AG04449 (cell line): ENCODE results near the gene CYFIP1.

Source experiments
- CTCF ChIA-PET: fragments of 350-600 bp; formaldehyde crosslinking; extraction: SDS; loops from one replicate; lab custom pipeline; 2021; ENCODE audit warnings: antibody characterized with exemption; lab: Yijun Ruan, JAX
- POLR2A ChIA-PET: fragments of 400-600, 350-600 bp; formaldehyde crosslinking; extraction: SDS; loops from one replicate; lab custom pipeline; 2020; ENCODE audit warnings: antibody characterized with exemption, inconsistent platforms; lab: Yijun Ruan, JAX
- DNase-seq: peaks from one replicate; pipeline ENCODE4 v3.0.0-alpha.2; 2010; ENCODE audit warnings: low read depth, low spot score
- H3K4me3 ChIP-seq: 2 replicates; pipeline ENCODE4 v1.5.1; 2011; ENCODE audit warnings: low read depth, mild to moderate bottlenecking, control low read depth, low read length
- CTCF ChIP-seq: IDR thresholded peaks from one replicate; pipeline ENCODE4 v1.5.1; 2011; ENCODE audit warnings: mild to moderate bottlenecking, moderate library complexity, low read length, control low read depth, inconsistent platforms; ENCODE audit not compliant: insufficient read depth; ENCODE audit errors: missing control alignments

CYFIP1 gene

DNA sequence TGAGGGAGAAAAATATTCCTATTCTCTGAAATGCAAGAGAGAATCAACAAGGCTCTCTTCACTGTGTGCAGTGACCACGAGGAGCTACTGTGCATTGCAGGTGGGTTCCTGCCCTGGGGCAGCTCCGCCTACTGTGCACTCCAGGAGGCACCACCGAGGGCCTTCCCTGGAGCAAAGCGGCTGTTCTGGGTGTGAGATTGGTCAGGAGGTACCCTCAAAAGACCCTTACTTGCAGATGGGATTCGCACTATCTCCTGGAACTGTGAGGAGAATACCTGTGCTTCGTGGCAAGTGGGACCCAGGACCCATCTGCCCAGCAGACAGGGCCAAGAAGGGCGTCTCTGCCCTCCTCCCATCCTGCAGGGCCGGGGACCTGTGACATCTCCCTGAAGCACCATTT is 68.9 kb downstream of the CYFIP1 start:
- DNase-seq, result no peak
- POLR2A ChIA-PET, result no interaction called here
- CTCF ChIA-PET, result no interaction called here
- H3K4me3 ChIP-seq, result no peak overlapping the region
- no peak for TF ChIP-seq CTCF

- H3K4me3 ChIP-seq, result no peak overlapping the region
- POLR2A ChIA-PET, result no interaction called here
- no peak for TF ChIP-seq CTCF
- DNase-seq, result no peak
- CTCF ChIA-PET, result no interaction called here
Measured at GRCh38 chr15:22908830-22909229, 71.3 kb downstream of the CYFIP1 start.

DNA sequence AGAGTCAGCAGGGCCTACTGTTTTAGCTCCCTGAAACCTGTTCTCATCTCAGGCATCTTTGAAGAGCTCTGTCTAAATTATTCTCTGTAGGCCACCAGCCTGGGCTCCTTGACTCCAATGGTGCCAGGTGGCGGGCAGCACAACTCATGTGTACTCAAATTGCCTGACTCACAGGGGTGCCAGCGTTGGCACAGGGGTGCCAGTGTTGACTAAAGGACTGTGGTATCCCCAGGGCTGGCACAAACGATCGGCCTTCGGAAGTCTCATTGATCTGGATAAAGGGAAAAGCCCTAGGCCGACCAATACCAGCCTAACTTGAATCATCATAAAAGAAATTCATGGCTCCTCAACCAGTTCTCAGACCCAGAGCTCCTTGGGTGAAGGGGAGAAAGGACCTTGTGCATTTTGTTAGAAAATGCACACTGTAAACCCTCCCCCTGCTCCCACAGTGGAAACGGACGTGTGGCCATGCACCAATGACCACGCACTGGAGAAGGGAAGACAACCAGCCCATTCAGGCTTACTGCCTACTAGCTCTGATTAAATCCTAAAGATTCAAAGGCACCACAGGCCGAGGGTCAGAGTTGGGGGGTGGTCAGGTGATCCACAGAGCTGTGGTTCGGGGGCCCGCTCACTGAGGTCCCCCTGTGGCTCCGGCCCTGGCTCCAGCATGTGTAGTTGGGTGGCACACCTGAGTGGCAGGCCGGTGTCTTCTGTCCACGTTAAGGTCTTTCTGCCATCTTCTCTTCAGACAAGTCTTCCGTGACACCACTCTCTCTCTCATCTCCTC is 72.8 kb downstream of the CYFIP1 start:
- CTCF ChIA-PET, result interaction anchor here (1.1 kb wide), 1 partner anchor 129 kb away, joined by 3 read pairs; no protein-coding TSS in a partner anchor

GRCh38 chr15:22904736-22905135 is 75.4 kb downstream of the CYFIP1 start:
- CTCF ChIA-PET, result no interaction called here
- POLR2A ChIA-PET, result no interaction called here
- TF ChIP-seq CTCF, result no peak
- no peak for DNase-seq
- no peak overlapping the region for H3K4me3 ChIP-seq

More for the DNA sequence above, 72.8 kb downstream of the CYFIP1 start:
- H3K4me3 ChIP-seq, result no peak overlapping the region
- POLR2A ChIA-PET, result no interaction called here
- TF ChIP-seq CTCF, result no peak
- DNase-seq, result no peak

DNA sequence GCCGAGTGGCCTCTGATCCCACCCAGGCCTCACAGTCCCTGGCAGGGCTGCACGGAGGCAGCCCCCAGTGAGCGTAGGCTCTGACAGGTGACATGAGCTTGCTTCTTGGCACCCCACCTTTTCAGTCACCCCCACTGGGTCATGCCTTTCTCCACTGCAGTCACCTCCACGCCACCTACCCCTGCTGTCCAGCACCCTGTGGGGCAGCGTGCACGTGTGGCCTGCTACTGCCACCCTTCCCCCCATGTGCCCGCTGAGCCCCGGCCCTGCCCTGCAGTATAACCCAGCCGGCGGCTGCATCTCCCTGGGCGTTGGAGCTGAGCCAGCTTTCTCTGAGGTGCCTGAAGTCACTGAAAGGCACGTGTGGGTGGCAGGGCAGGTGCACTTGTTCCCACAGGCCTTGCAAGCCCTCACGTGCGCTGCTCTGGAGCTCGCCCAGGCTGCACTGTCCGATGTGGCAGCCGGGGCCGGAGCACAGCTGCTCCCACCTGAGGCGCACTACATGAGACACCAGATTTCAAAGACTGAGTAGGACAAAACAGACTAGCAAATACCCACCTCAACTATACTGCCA is 76.1 kb downstream of the CYFIP1 start:
- CTCF ChIA-PET, result no interaction called here
- H3K4me3 ChIP-seq, result no peak overlapping the region
- TF ChIP-seq CTCF, result no peak
- POLR2A ChIA-PET, result no interaction called here
- no peak for DNase-seq

GRCh38 chr15:22903427-22903826 is 76.7 kb downstream of the CYFIP1 start:
- POLR2A ChIA-PET, result no interaction called here
- CTCF ChIA-PET, result no interaction called here
- no peak overlapping the region for H3K4me3 ChIP-seq
- no peak for DNase-seq
- TF ChIP-seq CTCF, result no peak
